H1 (cell line): ENCODE measurements around the gene COG7. TPM values are rescaled to one million over a fixed set of nuclear protein-coding genes. Genes with fewer than 3 reads are reported as not detected.

Source experiments
- ATF3 ChIP-seq: IDR thresholded peaks from 2 replicates; pipeline ENCODE4 v1.6.1; 2011; ENCODE audit warnings: low read depth, mild to moderate bottlenecking, low read length; ENCODE audit not compliant: insufficient read depth
- CTBP2 ChIP-seq: IDR thresholded peaks from 2 replicates; pipeline ENCODE4 v1.7.0; 2011; ENCODE audit warnings: borderline replicate concordance, mild to moderate bottlenecking, moderate library complexity, mixed read lengths, low read length; ENCODE audit not compliant: insufficient read depth, insufficient read length
- CTCF ChIP-seq, 3 experiments: IDR thresholded peaks; 1 replicate in 2 of 3; 2 replicates in 1 of 3; pipeline versions ENCODE4 v1.5.1 to v1.6.1; 2011; ENCODE audit warnings: low read length in 3 of 3, mild to moderate bottlenecking in 3 of 3, inconsistent platforms in 2 of 3, low read depth in 1 of 3, moderate library complexity in 1 of 3; ENCODE audit not compliant: insufficient read depth in 1 of 3; ENCODE audit errors: control extremely low read depth in 1 of 3
- RBBP5 ChIP-seq: IDR thresholded peaks from 2 replicates; pipeline ENCODE4 v1.7.1; 2012; ENCODE audit warnings: low read depth, mild to moderate bottlenecking, inconsistent platforms, low read length, moderate library complexity, borderline replicate concordance
- USF2 ChIP-seq: IDR thresholded peaks from 2 replicates; pipeline ENCODE4 v1.6.1; 2011; ENCODE audit warnings: low read length, improper control_type of control experiment
- polyA plus RNA-seq, 7 experiments: library from polyadenylated mRNA; depleted of rRNA in 3 of 7; stranded (reverse) in 5 of 7; unstranded in 2 of 7; fragments of >200 nt in 5 of 7; fragments of 200-250 nt in 2 of 7; gene quantifications; 1 replicate in 5 of 7; 2 replicates in 1 of 7; 4 replicates in 1 of 7; pipeline versions ENCODE4 v1.2.1 to v1.2.3, GENCODE V29; 2011 to 2013; ENCODE audit warnings: missing spikeins in 2 of 7, mixed read lengths in 2 of 7
- total RNA-seq: library from RNA; stranded (reverse); fragmentation: NEBNext Ultra II Directional; extraction: Animal tissue kit (Norgen Biotek cat#: 25700); gene quantifications from 2 replicates; pipeline ENCODE4 v1.2.1, GENCODE V29; 2021

Gene COG7
- total and polyA plus RNA-seq, 2 of the 8 experiments (the other 6 are each of a cell fraction or from before 2014, with no cell fraction given): 17.2 to 40.4 TPM

GRCh38 chr16:23502466-23502865 is 49.5 kb upstream of the COG7 start (continued):
- TF ChIP-seq CTCF (IDR thresholded peaks at IDR 0.05; ENCODE audit: control extremely low read depth in 1 of 3, insufficient read depth in 1 of 3, low read depth in 1 of 3, low read length in 3 of 3) (no peak), ATF3 (no peak), CTBP2 (no peak), USF2 (no peak), RBBP5 (no peak)
